Posterior vena cava (tissue), 2 donors: ENCODE data around the gene CPD. TPM values are rescaled to one million over a fixed set of nuclear protein-coding genes. Genes with fewer than 3 reads are reported as not detected.
"Not testable (repeated sequence)": the region's sequence is repeated elsewhere in the genome, so short reads cannot be mapped to it uniquely, and the experiment has no call there.

Experiments
- DNase-seq: peaks from one replicate; pipeline ENCODE4 v3.0.0-alpha.2; 2020; ENCODE audit warnings: low spot score
- intact Hi-C, 2 donors: fragments of 100-400 bp; cut with DNase I; formaldehyde crosslinking; loops; one replicate each; pipeline versions ENCODE4 v1.14.1 to v1.14.2; 2022 to 2023
- total RNA-seq, 2 donors: library from RNA; stranded (reverse); fragmentation: NEBNext Ultra II Directional; extraction: Animal tissue kit (Norgen Biotek cat#: 25700); gene quantifications; one replicate each; pipeline ENCODE4 v1.2.1, GENCODE V29; 2021
- donor health status: DM: yes; HTN: yes; CAD: no.
- donor health status: DM: yes; HTN: yes; CAD: no.

The CPD gene
- total RNA-seq, 2 donors from 2014 or later = 39.8 to 40.4 TPM

DNA sequence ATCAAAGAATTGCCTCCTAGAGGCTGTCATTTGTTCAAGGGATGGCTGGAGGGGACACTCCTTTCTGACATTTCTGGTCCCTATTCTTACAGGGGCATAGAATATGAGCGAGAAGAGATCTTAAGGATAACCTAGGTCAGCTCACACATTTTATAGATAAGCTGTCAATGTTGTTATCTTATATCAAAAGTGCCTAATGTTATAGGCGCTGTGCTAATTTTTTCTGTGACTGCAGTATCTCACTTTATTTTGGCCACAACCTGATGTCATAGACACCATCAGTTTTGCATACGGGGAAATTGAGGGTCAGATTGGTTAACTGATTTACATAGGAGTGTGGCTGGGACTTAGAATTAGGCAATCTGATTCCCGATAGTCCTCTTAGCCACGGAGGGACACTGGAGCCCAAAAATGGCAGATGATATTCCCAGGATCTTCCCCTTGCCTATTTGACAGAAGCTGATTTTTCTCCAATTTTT lies 1.2 kb downstream of the CPD start:
- intact Hi-C loops = no loop called here
- DNase-seq = no peak

DNA sequence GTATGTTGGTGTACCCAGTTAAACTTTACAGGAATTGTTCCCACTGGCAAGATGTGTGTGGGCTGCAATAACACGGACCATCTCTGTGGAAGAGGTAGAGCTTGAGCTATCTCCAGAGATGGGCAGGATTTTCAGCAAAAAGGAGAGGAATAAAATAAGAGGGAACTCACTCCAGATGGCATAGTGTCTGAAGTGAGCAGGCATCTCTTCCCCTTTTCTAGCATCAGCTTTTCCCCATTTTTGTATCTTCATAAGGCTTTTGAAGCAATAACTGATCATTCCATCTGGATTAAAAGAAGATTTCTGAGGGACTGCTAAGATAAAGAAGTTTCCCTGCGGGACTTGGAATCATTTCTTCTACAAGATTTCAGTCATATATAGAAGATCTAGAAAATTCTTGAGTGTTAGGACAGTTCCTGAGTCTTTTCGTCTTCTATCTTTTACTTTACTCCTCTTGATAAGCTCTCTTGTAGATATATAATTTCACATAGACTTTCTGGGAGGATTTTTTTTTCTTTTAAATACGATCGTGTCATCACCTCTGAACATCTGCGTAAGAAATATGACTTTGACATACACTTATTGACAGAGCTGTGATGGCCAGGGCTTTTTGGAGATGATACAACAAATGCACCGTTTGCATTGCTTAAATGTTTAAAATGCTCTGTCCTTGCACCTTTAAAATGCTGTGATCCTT lies 2.1 kb downstream of the CPD start:
- intact Hi-C loops = no loop called here
- DNase-seq = no peak

DNA sequence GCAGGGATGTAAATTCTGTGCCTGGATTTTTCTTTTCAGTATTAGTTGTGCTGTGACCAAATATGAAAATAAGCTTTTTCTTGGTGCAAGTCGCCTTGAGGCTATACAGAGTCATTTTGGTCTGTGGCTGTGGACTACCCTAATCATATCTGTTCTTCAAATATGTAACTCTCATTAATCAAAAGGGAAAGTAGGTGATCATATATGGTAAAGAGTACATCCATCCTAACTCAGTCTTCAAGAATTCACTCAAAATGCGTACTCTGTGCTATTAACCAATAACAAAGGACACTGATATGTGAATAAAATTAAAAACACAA lies 2.6 kb downstream of the CPD start:
- intact Hi-C loops = no loop called here
- no peak for DNase-seq

DNA sequence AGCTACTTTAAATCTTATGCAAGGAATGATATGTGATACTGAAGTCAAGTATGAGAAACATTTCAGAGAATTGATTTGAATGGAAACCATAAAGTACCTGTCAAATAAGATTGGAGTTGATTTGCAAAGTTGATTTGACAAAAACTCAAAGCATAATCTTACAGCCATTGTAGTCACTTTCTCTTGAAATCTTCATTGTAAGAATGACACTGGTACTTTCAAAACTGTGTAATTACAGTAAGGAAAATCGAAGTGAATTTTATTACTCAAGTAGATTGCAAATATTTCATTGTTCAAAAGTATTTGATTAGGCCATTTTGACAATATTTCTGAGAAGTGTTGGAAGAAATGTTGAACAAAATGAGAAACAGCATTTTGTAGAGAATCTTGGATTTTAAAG lies 3.6 kb downstream of the CPD start:
- intact Hi-C loops = no loop called here
- DNase-seq = no peak

DNA sequence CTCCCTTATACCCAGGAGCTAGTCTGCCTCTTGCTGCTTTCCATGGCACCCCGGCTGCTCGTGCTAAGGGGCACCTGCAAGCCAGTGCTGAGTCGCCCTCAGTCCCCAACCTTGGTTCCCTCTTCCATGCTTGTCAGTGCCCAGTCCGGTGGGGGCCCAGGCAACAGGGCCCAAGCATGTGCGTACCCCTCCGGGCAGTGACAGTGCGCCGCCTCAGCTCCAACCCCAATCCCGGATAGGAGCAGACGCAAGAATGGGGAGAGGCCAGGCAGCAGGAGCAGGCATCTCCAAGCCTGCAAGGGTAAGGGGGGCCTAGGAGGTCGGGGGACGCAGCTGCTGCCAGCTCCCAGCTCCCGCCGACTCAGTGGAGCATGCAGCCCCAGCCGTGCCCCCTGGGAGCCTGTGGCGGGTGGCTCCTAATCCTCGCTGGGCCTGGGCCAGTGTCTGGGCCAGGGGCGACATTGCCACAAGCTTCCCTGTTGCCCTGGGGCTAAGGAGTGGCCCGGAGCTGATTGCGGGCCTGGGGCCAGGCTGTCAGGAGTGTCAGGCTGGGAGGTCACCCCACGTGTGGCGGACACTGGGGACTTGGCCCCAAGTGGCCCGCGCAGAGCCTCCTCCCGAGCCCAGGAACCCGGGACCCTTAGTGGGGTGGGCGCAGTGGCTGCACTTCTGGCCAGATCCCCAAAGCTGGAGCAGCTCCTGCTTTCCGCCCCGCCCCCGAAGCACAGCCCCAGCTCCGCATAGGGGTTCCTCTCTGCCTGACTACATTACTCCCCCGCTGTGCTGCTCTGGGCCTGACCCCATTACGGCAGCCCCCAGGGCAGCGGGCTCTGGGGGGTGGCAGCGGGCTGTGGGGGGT lies 9.8 kb downstream of the CPD start:
- DNase-seq = no peak
- intact Hi-C loops = no loop called here

DNA sequence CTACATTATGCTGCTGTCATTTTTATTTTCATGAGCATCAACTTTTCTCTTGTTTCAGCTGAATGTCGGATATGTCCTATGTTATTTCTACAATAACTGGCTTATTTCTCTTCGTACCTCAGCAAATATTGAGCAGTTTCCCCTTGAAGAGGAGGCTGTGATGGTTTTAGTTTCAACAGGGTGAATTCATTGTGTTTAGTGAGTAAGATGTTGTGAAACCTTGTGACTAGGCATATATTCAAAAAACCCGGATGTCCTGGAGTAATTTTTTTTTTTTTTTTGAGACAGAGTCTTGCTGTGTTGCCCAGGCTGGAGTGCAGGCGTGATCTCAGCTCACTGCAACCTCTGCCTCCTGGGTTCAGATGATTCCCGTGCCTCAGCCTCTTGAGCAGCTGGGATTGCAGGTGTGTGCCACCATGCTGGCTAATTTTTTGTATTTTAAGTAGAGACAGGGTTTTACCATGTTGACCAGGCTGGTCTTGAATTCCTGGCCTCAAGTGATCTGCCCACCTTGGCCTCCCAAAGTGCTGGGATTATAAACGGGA lies 11.1 kb downstream of the CPD start:
- DNase-seq = no peak
- intact Hi-C loops = no loop called here

DNA sequence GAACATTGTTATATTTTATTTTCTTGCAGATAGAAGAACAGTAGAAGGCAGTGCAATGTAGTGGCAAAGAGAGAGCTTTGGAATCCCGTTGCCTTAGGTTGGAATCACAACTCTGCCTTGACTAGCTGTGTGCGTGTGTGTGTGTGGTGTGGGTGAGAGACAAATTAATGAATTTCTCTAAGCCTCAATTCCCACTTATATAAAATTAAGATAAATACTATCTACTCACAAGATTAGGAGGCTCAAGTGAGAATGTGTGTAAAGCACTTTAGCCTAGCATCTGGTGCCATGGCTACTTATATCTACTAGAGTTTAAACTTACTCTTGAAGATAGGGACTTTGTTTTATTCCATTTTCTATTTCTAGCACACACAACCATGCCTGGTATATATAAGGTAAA lies 12.8 kb downstream of the CPD start:
- intact Hi-C loops = no loop called here
- no peak for DNase-seq

DNA sequence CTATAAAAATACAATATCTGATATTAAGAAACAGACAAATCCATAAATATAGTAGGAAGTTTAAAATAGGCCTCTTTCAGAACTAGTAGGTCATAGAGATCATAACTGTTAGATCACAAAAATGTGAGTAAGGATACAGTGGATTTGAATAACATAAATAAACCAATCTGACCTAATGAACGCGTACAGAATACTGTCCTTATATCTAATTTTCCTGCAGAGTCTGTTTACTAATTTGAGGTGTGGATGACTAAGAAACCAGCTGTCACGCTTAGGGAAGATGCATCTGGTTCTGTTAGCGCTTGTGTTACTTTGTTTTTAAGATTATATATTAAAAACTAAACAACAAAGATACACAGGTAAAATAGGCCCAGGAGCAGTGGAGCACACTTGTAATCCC lies 14.8 kb downstream of the CPD start:
- DNase-seq = no peak
- intact Hi-C loops = no loop called here

DNA sequence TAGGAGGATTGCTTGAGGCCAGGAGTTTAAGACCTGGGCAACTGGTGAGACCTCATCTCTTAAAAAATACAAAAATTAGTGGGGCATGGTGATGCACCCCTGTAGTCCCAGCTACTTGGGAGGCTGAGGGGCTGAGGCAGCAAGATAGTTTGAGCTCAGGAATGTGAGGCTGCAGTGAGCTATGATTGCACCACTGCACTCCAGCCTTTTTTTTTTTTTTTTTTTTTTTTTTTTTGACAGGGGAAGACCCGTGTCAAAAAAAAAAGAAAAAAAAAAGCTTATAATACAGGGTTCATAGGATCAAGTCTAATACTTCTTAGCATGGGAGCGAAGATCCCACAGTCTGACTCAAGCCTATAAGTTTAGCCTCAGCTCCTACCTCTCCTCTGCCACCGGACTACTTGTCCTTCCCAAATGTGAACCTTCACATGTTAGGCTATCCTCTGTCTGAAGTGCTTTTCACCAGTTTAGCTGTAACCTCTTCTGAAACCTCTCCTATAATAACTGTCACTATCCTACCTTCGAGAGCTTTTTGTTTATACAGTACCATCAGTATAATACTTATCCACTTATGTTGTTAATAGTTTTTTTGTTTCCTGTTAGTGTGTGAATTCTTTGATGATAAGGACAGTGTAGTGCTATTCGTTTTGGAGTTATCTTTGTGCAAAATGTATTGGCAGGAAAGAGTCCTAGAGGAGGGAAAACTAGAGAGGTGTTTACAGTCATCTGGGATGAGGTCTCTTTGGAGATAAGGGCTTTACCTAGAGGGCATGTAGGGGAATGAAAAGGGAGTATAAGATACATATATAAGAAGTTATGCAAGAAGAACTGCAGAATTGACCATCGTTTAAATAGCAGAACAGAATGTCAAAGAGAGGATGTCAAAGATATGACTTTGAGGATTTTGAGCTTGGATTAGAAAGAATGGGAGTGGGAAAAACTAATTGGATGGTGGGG lies 15.5 kb downstream of the CPD start:
- intact Hi-C loops = no loop called here
- no peak for DNase-seq

DNA sequence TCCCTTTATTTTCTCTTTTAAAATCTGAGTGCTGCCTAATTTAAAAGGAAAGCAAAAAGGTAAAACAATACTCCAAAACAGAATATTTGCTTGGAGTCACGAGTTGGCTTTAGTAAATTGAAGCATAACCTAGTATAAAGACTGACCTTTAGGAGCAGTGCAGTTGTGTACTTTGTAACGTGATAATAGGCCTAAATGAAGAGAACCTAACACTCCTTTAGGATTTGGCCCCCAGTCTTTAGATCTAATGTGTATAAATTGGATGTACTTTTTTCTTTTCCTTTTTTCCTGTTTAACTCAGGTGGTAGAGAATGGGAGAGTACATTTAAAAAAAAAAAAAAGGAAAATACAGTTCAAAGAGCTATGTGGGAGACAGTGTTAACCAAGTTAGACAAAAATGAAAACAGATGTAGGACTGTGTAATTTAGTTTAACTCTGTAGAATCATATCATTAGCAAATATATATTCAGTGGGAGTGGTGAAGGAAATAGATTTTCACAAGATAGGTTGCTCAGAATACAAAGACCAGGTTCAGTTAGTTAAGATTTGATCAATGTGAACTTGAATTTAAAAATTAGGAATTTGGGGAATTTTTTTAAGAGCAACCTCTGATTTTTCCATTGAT lies 16.8 kb downstream of the CPD start:
- intact Hi-C loops = no loop called here
- no peak for DNase-seq

DNA sequence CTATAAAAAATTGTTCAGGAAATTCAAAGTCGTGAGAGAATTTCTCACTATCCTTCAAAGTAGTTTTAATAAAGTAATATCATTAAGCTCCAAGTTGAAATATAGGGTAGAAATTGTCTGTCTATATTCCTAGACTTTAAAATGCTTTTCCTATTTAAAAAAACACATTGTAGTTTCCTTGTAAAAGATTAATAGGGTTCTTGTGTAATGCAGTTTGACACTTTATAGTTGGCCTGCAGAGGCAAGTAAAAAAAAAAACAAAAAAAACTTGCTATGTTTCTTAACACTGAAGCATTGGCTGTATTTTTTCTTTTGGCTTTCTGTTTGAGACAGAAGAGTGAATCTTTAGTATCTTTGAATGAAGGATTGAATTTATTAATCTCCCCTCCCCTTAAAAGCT lies 17.4 kb downstream of the CPD start:
- intact Hi-C loops = no loop called here
- DNase-seq = no peak

DNA sequence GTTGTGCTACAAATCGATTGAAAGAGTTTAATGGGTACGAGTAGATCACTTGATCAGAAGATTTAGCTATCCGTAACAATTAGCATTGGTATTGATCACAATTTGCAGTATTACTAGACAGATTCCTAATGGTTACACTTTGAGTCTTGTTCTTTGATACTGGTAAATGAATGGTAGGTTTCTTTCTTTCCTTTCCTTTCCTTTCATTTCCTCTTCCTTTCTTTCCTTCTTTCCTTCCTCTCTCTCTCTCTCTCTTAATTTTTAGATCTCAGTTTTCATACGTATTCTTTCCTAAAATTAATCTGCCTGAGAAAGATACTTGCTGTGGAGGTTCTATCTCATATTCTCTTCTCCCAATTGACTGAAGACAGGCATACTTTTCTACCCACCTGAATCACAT lies 17.9 kb downstream of the CPD start:
- no peak for DNase-seq
- intact Hi-C loops = no loop called here

DNA sequence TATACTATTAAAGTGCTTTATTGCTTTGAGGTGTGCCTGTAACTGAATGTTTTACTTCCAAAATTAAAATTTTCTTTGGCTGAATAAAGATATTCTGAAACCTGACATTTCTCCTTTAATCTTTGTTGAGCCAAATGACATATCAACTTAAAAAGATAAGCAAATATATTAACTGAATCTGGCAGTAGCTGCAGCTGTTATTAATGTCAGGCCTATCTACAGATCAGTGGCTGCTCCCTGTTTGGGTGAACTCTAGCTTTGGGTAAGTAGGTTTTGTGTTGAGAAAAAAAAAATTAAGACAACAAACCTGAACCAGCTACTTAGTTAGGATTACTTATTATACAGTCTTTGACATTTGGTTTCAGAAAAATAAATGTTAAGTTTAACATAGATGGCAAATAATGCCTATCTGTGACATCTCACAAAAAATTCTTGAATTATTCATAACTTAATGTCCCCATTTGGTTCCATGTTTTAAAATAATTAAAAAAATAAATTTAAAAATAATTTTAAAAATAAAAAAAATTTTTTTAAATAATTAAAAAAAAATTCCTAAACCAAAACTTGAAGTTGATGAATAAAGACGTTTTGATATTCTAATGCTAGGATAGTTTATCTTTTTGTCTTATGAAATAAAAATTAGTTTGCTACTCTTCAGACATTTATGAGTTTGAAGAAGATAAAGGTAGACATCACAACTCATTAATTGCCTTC lies 19.8 kb downstream of the CPD start:
- DNase-seq = no peak
- intact Hi-C loops = no loop called here

DNA sequence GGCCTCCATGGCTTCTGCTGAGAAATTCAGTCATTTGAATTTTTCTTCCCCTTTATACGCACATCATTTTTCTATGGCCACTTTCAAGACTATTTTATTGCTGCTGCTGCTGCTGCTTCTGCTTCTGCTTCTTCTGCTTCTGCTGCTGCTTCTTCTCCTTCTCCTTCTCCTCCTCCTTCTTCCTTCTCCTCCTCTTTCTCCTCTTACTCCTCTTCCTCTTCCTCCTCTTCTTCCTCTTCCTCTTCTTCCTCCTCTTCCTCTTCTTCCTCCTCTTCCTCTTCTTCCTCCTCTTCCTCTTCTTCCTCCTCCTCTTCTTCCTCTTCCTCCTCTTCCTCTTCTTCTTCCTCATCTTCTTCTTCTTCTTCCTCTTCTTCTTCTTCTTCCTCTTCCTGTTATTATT lies 22.4 kb downstream of the CPD start:
- intact Hi-C loops = no loop called here
- no peak for DNase-seq

DNA sequence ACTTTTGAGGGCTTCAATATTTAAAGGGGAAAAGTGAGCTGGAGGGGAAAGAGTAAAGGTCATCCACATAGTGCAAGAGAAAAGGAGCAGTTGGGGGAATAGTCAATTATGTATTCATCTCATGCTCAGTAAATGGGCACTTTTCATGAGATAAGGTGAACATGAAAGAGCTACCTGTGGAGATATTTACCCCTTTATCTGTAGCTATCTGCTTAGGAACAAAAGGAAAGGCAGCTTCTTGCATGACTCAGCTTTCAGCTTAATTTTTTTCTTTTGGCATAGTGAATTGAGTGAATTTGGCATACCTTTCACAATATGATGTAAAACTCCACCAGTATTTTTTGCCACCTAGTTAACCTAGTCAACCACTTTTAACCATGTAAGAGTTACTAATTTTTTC lies 26.4 kb downstream of the CPD start:
- no peak for DNase-seq
- intact Hi-C loops = no loop called here

DNA sequence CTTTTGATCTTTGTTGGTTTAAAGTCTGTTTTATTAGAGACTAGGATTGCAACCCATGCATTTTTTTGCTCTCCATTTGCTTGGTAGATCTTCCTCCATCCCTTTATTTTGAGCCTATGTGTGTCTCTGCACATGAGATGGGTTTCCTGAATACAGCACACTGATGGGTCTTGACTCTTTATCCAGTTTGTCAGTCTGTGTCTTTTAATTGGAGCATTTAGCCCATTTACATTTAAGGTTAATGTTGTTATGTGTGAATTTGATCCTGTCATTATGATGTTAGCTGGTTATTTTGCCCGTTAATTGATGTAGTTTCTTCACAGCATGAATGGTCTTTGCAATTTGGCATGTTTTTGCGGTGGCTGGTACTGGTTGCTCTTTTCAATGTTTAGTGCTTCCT lies 31.9 kb downstream of the CPD start:
- intact Hi-C loops, DNase-seq: not testable (repeated sequence)

DNA sequence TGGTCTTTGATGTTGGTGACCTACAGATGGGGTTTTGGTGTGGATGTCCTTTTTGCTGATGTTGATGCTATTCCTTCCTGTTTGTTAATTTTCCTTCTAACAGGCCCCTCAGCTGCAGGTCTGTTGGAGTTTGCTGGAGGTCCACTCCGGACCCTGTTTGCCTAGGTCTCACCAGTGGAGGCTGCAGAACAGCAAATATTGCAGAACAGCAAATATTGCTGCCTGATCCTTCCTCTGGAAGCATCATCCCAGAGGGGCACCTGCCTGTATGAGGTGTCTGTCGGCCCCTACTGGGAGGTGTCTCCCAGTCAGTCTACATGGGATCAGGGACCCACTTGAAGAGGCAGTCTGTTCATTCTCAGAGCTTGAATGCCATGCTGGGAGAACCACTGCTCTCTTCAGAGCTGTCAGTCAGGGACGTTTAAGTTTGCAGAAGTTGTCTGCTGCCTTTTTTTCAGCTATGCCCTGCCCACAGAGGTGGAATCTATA lies 33.3 kb downstream of the CPD start:
- DNase-seq, intact Hi-C loops: not testable (repeated sequence)

DNA sequence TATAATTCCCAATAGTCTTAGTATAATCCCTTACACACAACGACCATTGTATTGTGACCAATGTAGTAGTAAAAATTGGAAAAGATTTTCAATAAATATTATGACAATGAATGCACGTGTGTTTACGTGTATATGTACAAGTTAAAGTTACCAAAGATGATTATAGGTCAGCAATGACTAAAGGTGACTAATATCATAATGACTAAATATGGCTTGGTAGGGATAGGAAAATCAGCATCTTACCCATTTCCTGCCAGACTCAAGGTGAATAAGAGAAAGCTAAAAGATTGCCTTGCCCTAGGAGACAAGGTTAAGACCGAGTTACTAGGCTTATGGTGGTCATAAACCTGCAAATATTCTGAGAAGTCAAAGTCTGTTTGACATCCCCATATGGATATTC lies 34.4 kb downstream of the CPD start:
- intact Hi-C loops = no loop called here
- DNase-seq = no peak
